Ectodermal cell (in vitro differentiated cells): ENCODE results near the gene AUH.

Experiments used
- H3K27ac ChIP-seq: 2 replicates; pipeline ENCODE4 v1.7.0; 2013; ENCODE audit warnings: mild to moderate bottlenecking, low read depth, low read length; ENCODE audit not compliant: insufficient read depth, poor library complexity, severe bottlenecking
- H3K27me3 ChIP-seq: 2 replicates; pipeline ENCODE4 v1.7.0; 2013; ENCODE audit warnings: mild to moderate bottlenecking, low read length; ENCODE audit not compliant: insufficient read depth, control insufficient read depth, poor library complexity, severe bottlenecking
- H3K36me3 ChIP-seq: one replicate; pipeline ENCODE4 v1.7.0; 2013; ENCODE audit warnings: low read length; ENCODE audit not compliant: control insufficient read depth, insufficient read depth
- H3K4me1 ChIP-seq: one replicate; pipeline ENCODE4 v1.7.0; 2013; ENCODE audit warnings: low read length; ENCODE audit not compliant: control insufficient read depth, insufficient read depth
- H3K4me3 ChIP-seq: 2 replicates; pipeline ENCODE4 v1.7.0; 2013; ENCODE audit warnings: low read depth, low read length, control low read depth; ENCODE audit not compliant: insufficient read depth
- H3K9me3 ChIP-seq: 2 replicates; pipeline ENCODE4 v1.7.0; 2013; ENCODE audit warnings: mild to moderate bottlenecking, low read length, moderate library complexity; ENCODE audit not compliant: control insufficient read depth
- WGBS, 2 experiments: methylation state at CpG; one replicate each; pipeline ENCODE4 v1.1.7; 2013; ENCODE audit warnings: missing lambda C conversion rate in 2 of 2; 5-methylcytosine and 5-hydroxymethylcytosine counted together

AUH gene

DNA sequence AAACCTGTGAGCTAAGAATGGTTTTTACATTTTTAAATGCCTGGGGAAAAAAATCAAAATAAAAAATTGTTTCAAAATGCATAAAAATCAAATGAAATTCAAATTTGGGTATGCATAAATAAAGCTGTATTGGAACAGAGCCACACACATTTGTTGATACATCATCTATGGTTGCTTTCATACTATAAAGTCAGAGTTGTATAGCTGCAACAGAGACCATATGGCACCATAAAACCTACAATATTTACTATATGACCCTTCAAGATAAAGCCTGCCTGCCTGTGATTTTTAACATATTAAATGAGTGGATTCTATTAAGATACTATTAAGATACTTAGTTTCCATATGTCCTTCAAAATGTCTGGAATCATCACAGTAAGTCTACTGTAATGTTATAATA is 40.0 kb downstream of the AUH start:
- H3K27me3 ChIP-seq = no peaks in the 10 kb centered on the region
- no peak overlapping the region for H3K27ac ChIP-seq
- no peaks in the 10 kb centered on the region for H3K4me1 ChIP-seq
- no peaks in the 10 kb centered on the region for H3K9me3 ChIP-seq
- H3K4me3 ChIP-seq = no peak overlapping the region
- no peaks in the 10 kb centered on the region for H3K36me3 ChIP-seq

DNA sequence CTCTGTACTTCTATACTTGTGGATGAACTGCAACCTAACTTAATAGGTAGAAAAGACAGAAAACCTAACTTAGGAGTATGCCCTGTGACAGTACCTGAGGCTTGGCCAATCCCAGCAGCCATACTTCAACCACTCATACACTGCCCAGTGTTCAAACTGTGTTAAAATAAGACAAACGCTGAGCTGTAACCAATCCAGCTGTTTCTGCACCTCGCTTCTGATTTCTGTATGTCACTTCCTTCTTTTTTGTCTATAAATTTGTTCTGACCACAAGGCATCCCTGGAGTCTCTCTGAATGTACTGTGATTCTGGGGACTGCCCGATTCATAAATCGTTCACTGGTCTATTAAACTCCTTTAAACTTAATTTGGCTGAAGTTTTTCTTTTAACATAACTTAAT is 41.4 kb downstream of the AUH start:
- H3K4me1 ChIP-seq = no peaks in the 10 kb centered on the region
- 95 to 98% methylated on average over 4 of the region's 4 CpGs for WGBS, 2 experiments
- H3K9me3 ChIP-seq = no peaks in the 10 kb centered on the region
- H3K36me3 ChIP-seq = no peaks in the 10 kb centered on the region
- H3K27me3 ChIP-seq = no peaks in the 10 kb centered on the region
- no peak overlapping the region for H3K27ac ChIP-seq
- H3K4me3 ChIP-seq = no peak overlapping the region

- H3K4me1 ChIP-seq = no peaks in the 10 kb centered on the region
Observed at GRCh38 chr9:91316093-91316492, 45.6 kb downstream of the AUH start.

DNA sequence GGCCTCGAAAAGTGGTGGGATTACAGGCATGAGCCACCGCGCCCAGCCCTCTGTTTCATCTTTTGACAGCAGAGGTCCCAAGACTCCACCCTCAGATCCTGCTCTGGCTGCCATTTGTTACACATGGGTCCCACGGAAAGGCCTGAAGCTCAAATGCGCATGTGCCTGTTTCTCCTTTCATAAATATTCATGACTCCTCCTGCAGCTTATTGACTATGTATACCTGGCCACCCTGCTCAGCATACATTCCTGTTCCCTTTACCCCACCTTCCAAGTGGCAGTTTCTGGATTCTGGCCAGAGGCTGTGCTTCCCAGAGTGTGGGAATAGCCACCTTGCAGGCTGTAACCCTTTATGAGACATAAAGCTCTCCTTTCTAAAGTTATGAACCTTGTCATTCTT is 46.5 kb downstream of the AUH start:
- Histone ChIP-seq H3K27me3 (no peaks in the 10 kb centered on the region), H3K4me1 (no peaks in the 10 kb centered on the region), H3K4me3 (no peak overlapping the region), H3K9me3 (no peaks in the 10 kb centered on the region), H3K36me3 (no peaks in the 10 kb centered on the region), H3K27ac (no peak overlapping the region)
- WGBS, 2 experiments = 90 to 91% methylated on average over 5 of the region's 5 CpGs

More at GRCh38 chr9:91316093-91316492, 45.6 kb downstream of the AUH start:
- Histone ChIP-seq H3K27ac (no peak overlapping the region), H3K27me3 (no peaks in the 10 kb centered on the region), H3K4me3 (no peak overlapping the region), H3K9me3 (no peaks in the 10 kb centered on the region), H3K36me3 (no peaks in the 10 kb centered on the region)
- WGBS, 2 experiments = 89% methylated on average over 1 of the region's 1 CpG; no CpG with 5 or more reads in 1 of the 2 experiments

DNA sequence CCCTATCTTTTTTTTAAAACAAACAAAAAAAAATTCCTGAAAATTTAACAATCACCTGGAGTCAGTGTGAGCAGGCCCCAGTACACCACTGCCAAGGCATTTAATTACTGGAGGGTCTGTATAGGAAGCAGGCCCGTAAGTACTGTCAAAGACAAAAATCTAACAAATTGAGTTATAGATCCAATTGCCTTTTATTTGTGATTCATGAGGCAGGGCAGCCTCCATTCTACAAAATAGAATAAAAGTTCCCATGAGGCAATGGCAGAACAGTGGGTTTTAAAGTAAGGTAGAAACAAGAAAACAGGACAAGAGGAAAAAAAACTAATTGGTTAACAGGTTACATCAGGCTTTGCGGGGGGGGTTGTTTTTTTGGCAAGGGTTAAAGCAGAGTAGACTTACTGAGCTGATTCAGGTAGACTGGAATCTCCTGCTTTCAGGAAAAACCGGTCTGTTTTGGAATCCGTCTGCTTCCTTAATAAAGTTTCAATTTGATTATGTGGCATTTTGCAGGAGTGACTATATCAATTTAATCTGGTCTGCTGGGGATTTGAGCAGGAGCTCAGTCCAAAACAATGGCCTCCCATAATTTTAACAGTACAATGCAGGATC is 48.9 kb downstream of the AUH start:
- Histone ChIP-seq H3K9me3 (no peaks in the 10 kb centered on the region), H3K4me1 (no peaks in the 10 kb centered on the region), H3K36me3 (no peaks in the 10 kb centered on the region), H3K4me3 (no peak overlapping the region), H3K27ac (no peak overlapping the region), H3K27me3 (no peaks in the 10 kb centered on the region)
- WGBS, 2 experiments = 95 to 97% methylated on average over 4 of the region's 4 CpGs

DNA sequence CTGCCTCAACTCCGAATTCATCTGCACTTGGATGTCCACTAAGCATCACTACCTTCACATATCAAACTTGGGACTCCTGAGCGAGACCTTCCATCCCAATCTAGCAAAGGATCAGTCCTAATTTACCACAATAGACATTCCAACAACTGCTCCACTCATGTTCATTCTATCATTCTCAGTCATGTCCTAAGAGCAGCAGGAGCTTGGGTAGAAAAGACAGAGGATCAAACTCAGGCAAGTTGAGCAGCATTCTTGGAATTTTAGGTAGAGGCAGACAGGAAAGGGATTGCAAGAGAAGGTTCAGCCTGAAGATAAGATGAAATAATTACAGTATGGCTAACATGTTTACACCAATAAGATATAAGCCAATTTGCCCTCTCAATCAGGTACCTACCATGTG is 51.7 kb downstream of the AUH start:
- WGBS, 2 experiments = 85 to 95% methylated on average over 2 of the region's 2 CpGs
- Histone ChIP-seq H3K4me1 (no peaks in the 10 kb centered on the region), H3K9me3 (no peaks in the 10 kb centered on the region), H3K4me3 (no peak overlapping the region), H3K27me3 (no peaks in the 10 kb centered on the region), H3K36me3 (no peaks in the 10 kb centered on the region), H3K27ac (no peak overlapping the region)

DNA sequence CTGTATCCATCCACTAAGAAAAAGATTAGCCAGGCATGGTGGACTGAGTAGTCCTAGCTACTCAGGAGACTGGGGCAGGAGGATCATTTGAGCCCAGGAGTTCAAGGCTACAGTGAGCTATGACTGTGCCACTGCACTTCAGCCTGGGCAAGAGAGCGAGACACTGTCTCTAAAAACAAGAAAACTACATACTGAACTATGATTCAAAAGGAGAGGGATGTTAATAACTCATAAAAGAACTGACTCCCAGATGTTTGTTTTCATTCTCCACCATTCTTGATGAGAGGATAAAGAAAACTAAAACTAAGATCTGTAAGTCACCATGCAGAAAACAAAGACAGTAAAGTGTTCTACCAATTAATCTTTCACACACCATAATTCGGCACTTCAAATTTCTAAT is 53.5 kb downstream of the AUH start:
- 100% methylated on average over 1 of the region's 2 CpGs; no CpG with 5 or more reads in 1 of the 2 experiments for WGBS, 2 experiments

GRCh38 chr9:91307279-91307678 is 54.4 kb downstream of the AUH start:
- WGBS, 2 experiments = 89 to 98% methylated on average over 4 to 5 of the region's 5 CpGs
- Histone ChIP-seq H3K9me3 (no peaks in the 10 kb centered on the region), H3K36me3 (no peaks in the 10 kb centered on the region), H3K4me1 (no peaks in the 10 kb centered on the region), H3K4me3 (no peak overlapping the region), H3K27ac (no peak overlapping the region), H3K27me3 (no peaks in the 10 kb centered on the region)

More for the DNA sequence above, 53.5 kb downstream of the AUH start:
- Histone ChIP-seq H3K4me3 (no peak overlapping the region), H3K36me3 (no peaks in the 10 kb centered on the region), H3K27me3 (no peaks in the 10 kb centered on the region), H3K4me1 (no peaks in the 10 kb centered on the region), H3K27ac (no peak overlapping the region), H3K9me3 (no peaks in the 10 kb centered on the region)

DNA sequence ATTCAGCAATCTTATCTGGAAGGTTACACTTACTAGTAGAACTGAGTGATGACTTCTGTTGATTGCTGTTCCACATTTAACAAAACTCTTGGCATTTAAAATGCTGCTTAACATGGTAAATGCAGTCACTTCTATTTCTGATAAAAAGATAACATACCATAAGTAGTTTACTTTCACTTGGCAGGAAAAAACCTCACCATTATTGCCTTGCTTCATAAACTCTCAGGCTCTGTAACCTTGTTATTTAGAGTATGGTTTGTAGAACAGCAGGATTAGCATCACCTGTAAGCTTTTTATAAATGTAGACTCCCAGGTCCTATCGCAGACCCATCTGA is 55.5 kb downstream of the AUH start:
- H3K36me3 ChIP-seq = no peaks in the 10 kb centered on the region
- 97 to 100% methylated on average over 1 of the region's 1 CpG for WGBS, 2 experiments
- no peaks in the 10 kb centered on the region for H3K4me1 ChIP-seq
- H3K27me3 ChIP-seq = no peaks in the 10 kb centered on the region
- no peak overlapping the region for H3K27ac ChIP-seq
- H3K4me3 ChIP-seq = no peak overlapping the region
- no peaks in the 10 kb centered on the region for H3K9me3 ChIP-seq

DNA sequence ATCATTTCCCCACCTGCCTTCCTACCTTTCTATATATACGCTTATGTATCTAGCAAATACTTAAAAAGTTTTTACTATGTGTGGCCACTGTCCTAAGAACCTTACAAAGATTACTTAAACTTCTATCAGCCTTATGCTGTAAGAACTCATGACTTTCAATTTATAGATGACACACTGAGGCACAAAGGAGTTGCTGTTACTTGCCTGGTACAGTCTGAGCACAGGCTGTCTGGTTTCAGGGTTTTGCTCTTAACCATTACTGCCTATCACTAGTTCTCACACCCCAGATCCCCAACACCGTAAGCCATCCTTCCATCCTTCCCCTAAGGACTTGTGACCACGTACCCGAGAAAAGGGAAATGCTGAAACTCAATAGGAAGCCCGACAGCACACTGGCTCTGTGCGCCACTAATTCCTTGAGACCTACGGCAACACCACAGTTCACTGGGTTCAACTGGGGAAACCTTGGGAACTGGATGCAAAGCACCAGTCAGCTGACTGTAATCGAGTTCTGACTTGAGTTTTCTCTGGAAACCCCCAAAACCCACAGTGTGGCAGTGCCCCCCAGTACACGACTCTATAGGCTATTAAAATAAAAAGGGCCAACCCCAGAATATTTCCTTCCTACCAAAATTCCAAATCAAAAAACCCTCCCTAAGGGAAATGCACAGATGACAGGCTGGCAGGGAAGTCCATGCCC is 56.0 kb downstream of the AUH start:
- Histone ChIP-seq H3K36me3 (no peaks in the 10 kb centered on the region), H3K9me3 (no peaks in the 10 kb centered on the region), H3K4me3 (no peak overlapping the region), H3K27me3 (no peaks in the 10 kb centered on the region), H3K27ac (no peak overlapping the region), H3K4me1 (no peaks in the 10 kb centered on the region)
- WGBS, 2 experiments = 93 to 95% methylated on average over 9 of the region's 9 CpGs
